ENCODE results near the gene UTP3. TPM values are rescaled to one million over a fixed set of nuclear protein-coding genes. Genes with fewer than 3 reads are reported as not detected.

The UTP3 gene
- total and polyA plus RNA-seq, 9 of the 15 experiments (the other 6 are each of a cell fraction or from before 2014, with no cell fraction given) = 11.9 to 69.3 (median 34.0) TPM

- TF ChIP-seq ZNF518B (CRISPR knock-in tag; IDR thresholded peaks at IDR 0.05) (no peak), HEY1 (CRISPR knock-in tag; IDR thresholded peaks at IDR 0.05; ENCODE audit: borderline replicate concordance) (no peak), ATF1 (CRISPR knock-in tag; IDR thresholded peaks at IDR 0.05) (no peak), ATF1 (tag; IDR thresholded peaks at IDR 0.05) (peak; percentile 43), ZNF133 (CRISPR knock-in tag; IDR thresholded peaks at IDR 0.05) (no peak), GATA2 (CRISPR knock-in tag; IDR thresholded peaks at IDR 0.05) (peak; percentile 67), ZNF165 (CRISPR knock-in tag; IDR thresholded peaks at IDR 0.05; ENCODE audit: borderline replicate concordance) (no peak), E2F3 (CRISPR knock-in tag; IDR thresholded peaks at IDR 0.05) (no peak), ID3 (CRISPR knock-in tag; IDR thresholded peaks at IDR 0.05) (no peak), ID3 (tag; IDR thresholded peaks at IDR 0.05) (no peak), MNT (conservative IDR thresholded peaks at IDR 0.05) (peak in 1 of 2 experiments; percentile 41; a peak in 1 of 4 replicates), ZNF77 (CRISPR knock-in tag; IDR thresholded peaks at IDR 0.05) (no peak), SMARCA4 (IDR thresholded peaks at IDR 0.05) (peak; percentile 88), RBFOX2 (IDR thresholded peaks at IDR 0.05; ENCODE audit: low read depth, low read length) (no peak), TFE3 (CRISPR knock-in tag; IDR thresholded peaks at IDR 0.05) (no peak), TFAP4 (CRISPR knock-in tag; IDR thresholded peaks at IDR 0.05; ENCODE audit: borderline replicate concordance) (no peak), PTTG1 (tag; IDR thresholded peaks at IDR 0.05; ENCODE audit: low read depth) (no peak), LEF1 (IDR thresholded peaks at IDR 0.05) (peak; percentile 86)
Observed at GRCh38 chr4:70654605-70655011, 33.7 kb upstream of the UTP3 start (continued).

Data from K562 (cell line).